HepG2 (cell line): ENCODE data around the gene ZSCAN26.

Source experiments
- ARNT ChIP-seq: fragments of 450-650 bp; IDR thresholded peaks from 2 replicates; pipeline ENCODE4 v1.6.1; 2017
- CTCF ChIP-seq: sonication (generic); formaldehyde crosslinking; IDR thresholded peaks from 2 replicates; pipeline ENCODE4 v1.5.0; 2020; ENCODE audit warnings: mild to moderate bottlenecking, missing genetic modification reagents, moderate library complexity
- EP300 ChIP-seq, 3 experiments: sonication (generic) in 1 of 3; formaldehyde crosslinking in 1 of 3; IDR thresholded peaks; 2 replicates each; pipeline versions ENCODE4 v1.5.1 to v1.6.1; 2011 to 2020; ENCODE audit warnings: low read depth in 2 of 3, low read length in 2 of 3, borderline replicate concordance in 1 of 3, improper control_type of control experiment in 1 of 3, mild to moderate bottlenecking in 1 of 3, missing genetic modification reagents in 1 of 3, moderate library complexity in 1 of 3
- HNF4A ChIP-seq: sonication (generic); formaldehyde crosslinking; IDR thresholded peaks from 2 replicates; pipeline ENCODE4 v1.4.0; 2020; ENCODE audit warnings: missing genetic modification reagents
- JUN ChIP-seq: sonication (generic); formaldehyde crosslinking; IDR thresholded peaks from 2 replicates; pipeline ENCODE4 v1.4.0; 2020; ENCODE audit warnings: mild to moderate bottlenecking, missing genetic modification reagents
- MTERF4 ChIP-seq: sonication (generic); formaldehyde crosslinking; IDR thresholded peaks from 2 replicates; pipeline ENCODE4 v1.8.0; 2023; ENCODE audit warnings: mild to moderate bottlenecking, missing genetic modification reagents
- SRF ChIP-seq: IDR thresholded peaks from 2 replicates; pipeline ENCODE4 v1.6.1; 2011; ENCODE audit warnings: mild to moderate bottlenecking, low read depth, low read length, moderate library complexity
- ZNF17 ChIP-seq: sonication (generic); formaldehyde crosslinking; IDR thresholded peaks from 2 replicates; pipeline ENCODE4 v1.5.0; 2020; ENCODE audit warnings: mild to moderate bottlenecking, missing genetic modification reagents
- ZNF512 ChIP-seq: sonication (generic); formaldehyde crosslinking; IDR thresholded peaks from 2 replicates; pipeline ENCODE4 v1.4.0; 2020; ENCODE audit warnings: mild to moderate bottlenecking, missing genetic modification reagents

GRCh38 chr6:28312939-28313338, 46.0 kb downstream of the ZSCAN26 start:
- TF ChIP-seq HNF4A (CRISPR knock-in tag) = no peak
- TF ChIP-seq ZNF512 = no peak
- TF ChIP-seq ZNF17 (CRISPR knock-in tag) = no peak
- TF ChIP-seq JUN (CRISPR knock-in tag) = no peak
- no peak for TF ChIP-seq CTCF (CRISPR knock-in tag)
- no peak for TF ChIP-seq MTERF4
- TF ChIP-seq SRF = no peak
- no peak for TF ChIP-seq ARNT
- no peak for TF ChIP-seq EP300 (IDR thresholded peaks at IDR 0.05; ENCODE audit: low read depth in 2 of 2, low read length in 2 of 2)
- TF ChIP-seq EP300 (CRISPR knock-in tag; IDR thresholded peaks at IDR 0.05; ENCODE audit: borderline replicate concordance) = no peak
